ENCODE measurements around the gene PDE1A.

- TF ChIP-seq ZNF274 (IDR thresholded peaks at IDR 0.05; ENCODE audit: low read depth, low read length) (no peak), YY1 (IDR thresholded peaks at IDR 0.05; ENCODE audit: insufficient read depth, insufficient read length) (no peak), SUZ12 (IDR thresholded peaks at IDR 0.05; ENCODE audit: extremely low read depth, insufficient read depth, insufficient read length) (no peak)
Measured at GRCh38 chr2:182245963-182246362, 180.9 kb downstream of the PDE1A start.
